ENCODE results near the gene SF3B2.
"Not testable (repeated sequence)": the region's sequence is repeated elsewhere in the genome, so short reads cannot be mapped to it uniquely, and the experiment has no call there.

Gene SF3B2

DNA sequence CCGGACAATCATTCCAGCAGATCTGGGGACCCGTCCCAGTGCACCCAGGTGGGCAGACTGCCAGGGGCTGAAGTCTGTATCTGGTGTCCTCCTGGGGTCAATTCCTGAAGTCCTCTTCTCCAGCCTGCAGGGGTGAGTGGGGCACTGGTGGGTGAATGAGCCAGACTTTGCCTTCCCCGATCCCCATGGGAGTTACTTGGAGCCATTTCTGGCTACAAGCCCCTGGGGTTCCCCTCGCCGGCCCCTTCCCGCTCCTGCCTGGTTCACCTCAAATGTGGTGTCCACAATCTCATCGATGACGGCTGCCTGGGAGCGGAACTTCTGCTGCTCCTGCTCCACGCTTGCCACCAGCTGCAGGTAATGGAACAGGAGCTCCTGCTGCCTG, 35.4 kb upstream of the SF3B2 start:
- DNase-seq, result no peak

DNA sequence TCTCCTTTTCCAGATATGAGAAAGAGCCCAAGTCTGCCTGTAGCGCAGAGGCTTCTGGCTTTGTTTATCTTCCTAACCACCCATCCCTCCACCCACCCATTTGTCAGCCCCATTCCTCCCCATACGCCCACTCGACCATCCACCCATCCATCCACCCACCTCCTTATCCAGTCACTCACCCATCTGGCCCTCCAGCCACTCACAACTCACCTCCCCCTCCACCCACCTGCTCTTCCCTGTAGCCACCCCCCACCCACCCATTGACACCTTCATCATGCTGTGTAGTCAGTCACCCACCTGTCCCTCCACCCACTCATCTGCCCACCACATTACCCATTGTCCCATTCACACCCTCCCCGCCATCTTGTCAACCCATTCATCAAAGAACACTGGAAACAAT, 34.8 kb upstream of the SF3B2 start:
- no peak for DNase-seq

DNA sequence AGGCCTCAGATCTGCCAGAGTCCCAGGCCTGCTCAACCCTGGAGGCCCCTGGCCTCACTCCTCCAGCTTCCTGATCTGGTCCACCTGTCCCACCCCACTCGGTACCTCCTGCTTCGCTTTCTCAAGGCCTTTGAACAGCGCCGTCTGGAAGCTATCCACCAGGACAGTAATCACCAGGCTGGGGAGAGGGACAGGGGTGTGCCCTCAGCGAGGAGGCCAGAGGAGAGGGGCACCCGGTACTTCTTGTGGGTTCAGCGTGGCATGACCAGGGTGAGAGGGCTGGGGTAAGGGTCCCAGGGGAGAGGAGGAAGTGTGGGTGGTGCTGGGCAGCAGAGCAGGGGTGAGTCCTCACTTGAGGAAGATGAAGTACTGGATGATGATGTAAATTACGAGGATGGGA, 32.0 kb upstream of the SF3B2 start:
- no peak for DNase-seq

DNA sequence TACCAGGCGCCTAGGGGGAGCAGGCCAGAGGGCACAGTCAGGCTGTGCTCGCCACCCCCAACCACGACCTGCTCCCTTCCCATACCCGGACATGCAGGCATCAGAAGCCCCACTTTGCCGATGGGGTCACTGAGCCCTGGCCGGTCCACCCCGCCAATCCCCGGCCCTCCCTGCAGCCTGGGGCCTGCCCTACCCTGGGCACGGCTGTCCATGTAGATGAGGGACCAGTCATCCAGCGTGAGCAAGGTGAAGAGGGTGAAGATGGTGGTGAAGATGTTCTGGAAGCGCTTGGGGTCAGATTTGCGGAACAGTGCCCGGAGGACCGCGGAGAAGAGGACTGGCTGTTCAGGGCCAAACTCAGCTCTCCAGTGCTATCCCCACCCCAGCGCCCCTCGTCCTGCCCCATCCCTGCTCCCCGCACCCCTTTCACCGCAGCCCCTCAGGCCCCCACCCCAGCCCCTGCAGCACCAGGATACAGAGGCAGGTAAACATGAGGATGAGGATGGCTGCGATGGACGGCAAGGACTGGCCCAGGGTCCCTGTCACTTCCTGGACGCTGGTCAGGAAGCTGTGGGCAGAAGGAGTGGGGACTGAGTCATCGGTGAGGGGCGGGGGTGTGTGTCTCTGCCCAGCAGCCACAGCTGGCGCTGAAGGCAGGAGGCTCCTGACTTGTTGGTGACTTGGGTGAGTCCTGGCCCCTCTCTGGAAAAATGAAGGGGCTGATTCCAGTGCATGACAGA, 31.4 kb upstream of the SF3B2 start:
- no peak for DNase-seq

DNA sequence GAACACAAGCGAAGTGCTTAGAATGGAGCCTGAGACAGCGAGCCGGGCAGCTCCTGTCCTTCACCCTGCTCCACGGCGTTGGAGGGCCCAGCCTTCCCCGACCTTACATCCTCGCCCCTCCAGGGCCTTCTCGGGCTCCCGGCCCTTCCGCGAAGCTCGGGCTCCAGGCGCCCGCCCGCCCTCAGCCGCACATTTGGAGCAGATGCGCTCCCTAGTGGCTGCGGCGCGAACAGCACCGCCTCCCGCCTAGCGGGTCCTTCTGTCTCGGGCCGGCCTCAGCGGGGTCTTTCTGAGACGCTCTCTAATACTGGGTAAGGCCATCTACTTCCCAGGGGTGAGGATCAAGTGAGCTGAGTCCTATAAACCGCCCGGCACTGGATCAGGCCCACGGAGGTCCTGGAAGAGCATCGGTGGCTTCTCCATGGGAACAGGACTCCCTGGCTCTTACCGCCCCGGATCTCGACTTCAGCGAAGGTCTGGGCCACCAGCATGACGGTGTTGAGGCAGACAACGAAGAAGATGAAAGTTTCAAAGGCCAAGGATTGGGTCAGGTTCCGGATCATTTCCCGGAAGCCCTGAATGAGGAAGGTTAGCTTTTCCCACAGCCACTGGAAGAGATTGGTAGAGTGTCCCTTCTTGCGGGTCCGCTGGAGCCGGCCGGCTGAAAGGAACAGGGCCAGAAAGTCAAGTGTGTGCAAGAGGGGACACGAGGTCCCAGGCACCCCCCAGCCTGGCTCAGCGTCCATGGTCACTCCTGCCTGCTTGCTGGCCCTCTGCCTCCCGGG, 29.6 kb upstream of the SF3B2 start:
- DNase-seq, result peak; percentile 54

DNA sequence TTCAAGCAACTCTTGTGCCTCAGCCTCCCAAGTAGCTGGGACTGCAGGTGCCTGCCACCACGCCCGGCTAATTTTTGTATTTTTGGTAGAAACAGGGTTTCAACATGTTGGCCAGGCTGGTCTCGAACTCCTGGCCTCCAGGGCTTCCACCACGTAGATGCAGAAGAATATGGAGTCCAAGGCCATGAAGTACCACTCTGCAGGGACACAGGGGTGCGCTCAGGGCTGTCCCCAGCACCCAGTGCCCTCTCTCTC, 29.1 kb upstream of the SF3B2 start:
- DNase-seq, result not testable (repeated sequence)

DNA sequence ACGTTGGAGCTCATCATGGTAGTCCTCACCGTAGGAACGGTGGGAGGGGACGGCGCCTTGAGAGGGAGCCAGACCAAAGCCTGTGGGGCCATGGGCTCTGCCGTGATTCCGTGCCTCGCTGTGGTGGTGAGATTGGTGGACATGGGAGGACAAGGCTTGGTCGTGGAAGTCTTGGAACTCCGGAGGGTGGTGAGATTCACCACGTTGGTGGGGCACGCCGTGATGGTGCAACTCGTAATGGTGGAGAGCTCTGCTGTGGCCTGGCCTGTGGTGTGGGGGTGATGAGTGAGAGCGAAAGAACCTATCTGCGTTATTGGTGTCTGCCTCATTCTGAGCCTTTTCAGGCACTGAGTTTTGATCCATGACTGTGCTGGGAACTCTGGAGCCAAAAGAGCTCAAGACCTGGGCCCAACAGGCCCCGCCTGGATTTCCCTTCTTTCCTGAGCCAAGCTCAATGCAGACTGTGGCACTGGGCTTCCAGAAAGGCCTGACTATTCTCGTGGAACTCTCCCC, 26.1 kb upstream of the SF3B2 start, which contains the start of gene CATSPER1:
TSS of gene CATSPER1 (minus strand) at position 463 of the 513 bp plus-strand sequence. CDS start at position 363, 100 bp downstream.
- no peak for DNase-seq

DNA sequence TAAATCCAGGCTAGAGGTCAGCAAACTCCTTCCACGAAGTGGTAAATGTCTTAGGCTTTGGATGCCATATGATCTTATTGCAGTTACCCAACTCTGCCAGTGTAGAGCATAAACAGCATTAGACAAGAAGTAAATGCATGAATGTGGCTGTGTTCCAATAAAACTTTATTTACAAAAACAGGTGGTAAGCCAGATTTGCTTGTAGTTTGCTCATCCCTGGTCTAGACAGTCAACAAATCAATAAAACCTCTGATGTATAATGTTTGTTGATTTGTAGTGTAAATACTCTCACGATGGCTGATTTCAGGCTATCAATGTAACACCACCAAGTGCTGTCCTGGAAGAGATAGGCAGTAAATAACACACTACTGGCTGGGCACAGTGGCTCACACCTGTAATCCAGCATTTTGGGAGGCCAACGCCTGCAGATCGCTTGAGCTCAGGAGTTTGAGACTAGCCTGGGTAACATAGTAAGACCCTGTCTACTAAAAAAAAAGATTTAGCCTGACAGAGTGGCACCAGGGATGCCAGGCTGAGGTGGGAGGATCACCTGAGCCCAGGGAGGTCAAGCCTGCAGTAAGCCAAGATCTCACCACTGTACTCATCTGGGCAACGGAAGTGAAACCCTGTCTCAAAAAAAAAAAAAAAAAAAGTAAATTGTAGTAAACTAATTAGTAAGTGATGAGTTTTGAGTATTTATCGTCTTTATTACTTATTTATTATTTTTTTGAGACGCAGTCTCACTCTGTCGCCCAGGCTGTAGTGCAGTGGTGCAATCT, 19.0 kb upstream of the SF3B2 start:
- DNase-seq, result no peak

DNA sequence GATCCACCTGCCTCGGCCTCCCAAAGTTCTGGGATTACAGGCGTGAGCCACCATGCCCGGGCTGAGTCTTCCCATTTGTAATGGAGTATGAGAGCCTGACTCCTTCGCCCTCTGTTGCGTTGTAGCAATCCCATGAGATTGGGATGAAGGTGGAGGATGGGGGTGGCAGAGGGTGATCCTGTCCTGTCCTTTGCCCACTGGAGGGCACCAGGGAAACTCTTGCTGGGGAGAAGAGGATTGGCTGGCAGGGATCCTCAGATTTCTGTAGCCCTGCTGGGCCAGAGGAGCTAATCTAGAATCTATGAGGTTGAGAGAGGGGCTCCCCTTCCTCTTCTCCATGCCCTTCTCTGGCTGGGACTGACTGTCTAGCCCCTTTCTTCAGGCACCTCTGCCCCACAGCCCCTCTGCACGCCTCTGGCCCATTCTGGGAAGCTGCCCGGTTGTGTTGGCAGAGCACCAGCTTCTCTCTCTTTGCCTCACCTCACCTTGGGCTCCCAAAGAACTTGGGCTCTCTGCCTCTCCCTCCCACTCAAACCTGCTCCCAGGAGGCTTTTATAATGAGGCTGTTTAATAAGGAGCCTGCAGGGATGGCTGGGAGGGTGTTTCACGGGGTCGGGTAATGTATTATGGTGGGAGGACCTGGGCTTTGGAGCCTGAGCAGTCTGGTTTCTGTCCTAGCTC, 16.4 kb upstream of the SF3B2 start:
- no peak for DNase-seq

DNA sequence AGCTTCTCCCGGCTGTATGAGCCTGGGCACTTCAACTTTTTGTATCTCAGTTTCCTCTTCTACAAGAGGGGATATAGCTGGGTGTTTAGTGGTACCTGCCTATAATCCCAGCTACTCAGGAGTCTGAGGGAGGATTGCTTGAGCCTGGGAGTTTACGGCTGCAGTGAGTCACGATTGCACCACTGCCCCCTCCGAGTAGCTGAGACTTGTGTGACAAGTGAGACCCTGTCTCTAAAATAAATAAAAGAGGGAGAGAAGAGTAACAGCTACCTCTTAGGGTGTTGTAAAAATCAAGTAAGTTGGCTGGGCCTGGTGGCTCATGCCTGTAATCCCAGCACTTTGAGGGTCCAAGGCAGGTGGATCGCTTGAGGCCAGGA, 15.8 kb upstream of the SF3B2 start:
- DNase-seq, result no peak

DNA sequence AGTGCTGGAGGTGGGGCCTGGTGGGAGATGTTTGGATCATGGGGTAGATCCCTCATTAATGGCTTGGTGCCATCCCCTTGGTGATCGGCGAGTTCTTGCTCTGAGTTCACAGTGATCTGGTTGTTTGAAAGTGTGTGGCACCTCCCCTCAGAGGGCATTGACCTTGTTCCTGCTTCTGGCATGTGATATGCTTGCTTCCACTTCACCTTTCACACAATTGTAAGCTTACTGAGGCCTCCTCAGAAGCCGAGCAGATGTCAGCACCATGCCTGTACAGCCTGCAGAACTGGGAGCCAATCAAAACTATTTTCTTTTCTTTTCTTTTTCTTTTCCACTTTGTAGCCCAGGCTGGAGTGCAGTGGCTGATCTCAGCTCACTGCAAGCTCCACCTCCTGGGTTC, 14.8 kb upstream of the SF3B2 start:
- no peak for DNase-seq

DNA sequence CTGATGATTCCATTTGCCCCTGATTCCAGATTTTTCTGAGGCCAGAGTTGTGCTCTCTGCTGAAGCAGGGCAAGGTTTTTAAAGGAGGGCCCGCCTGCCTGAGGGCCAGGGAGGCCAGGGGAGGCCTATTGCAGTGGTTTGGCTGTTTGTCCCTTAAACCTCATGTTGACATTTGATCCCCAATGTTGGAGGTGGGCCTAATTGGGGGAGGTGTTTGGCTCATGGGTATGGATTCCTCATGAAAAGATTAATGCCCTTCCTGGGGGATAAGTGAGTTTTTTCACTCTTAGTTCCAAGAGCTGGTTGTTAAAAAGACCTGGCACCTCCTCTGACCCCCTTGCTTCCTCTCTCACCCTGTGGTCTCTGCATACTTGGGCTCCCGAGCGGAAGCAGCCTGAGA, 12.4 kb upstream of the SF3B2 start:
- no peak for DNase-seq

DNA sequence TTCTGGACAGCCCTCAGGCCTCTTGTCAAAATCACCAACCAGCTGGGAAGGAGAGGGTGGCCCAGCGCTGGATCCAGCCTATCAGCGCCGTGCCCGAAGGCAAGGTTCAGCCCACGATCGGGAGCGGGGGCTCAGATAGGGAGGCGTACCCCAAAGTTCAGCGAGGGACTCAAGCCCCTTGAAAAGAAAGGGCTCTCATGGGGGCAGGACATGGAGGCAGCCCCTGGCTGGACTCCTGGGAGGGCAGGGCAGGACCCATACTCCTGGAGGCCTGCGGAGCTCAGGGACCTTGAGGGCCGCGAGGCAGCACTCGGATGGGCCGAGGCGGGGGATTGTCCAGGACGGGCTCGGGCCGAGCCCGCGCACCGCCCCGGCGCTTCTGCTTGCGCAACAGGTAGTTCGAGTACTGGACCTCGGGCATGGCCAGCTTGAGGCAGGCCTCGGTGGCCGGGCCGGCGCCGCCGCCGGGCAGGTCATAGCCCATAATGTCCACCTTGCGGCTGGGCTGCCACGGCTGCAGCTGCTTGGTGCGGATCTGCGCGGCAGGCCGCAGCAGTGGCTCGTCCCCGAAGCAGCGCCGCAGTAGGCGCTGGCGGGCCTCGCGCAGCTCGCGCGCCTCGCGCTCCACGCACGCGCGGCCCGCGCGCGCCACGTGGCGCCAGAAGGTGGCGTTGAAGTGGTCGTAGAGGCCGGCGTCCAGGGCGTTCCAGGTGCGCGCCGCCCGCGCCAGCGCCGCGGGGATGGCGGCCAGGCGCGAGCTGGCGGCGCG, 9.8 kb upstream of the SF3B2 start:
- DNase-seq, result no peak

DNA sequence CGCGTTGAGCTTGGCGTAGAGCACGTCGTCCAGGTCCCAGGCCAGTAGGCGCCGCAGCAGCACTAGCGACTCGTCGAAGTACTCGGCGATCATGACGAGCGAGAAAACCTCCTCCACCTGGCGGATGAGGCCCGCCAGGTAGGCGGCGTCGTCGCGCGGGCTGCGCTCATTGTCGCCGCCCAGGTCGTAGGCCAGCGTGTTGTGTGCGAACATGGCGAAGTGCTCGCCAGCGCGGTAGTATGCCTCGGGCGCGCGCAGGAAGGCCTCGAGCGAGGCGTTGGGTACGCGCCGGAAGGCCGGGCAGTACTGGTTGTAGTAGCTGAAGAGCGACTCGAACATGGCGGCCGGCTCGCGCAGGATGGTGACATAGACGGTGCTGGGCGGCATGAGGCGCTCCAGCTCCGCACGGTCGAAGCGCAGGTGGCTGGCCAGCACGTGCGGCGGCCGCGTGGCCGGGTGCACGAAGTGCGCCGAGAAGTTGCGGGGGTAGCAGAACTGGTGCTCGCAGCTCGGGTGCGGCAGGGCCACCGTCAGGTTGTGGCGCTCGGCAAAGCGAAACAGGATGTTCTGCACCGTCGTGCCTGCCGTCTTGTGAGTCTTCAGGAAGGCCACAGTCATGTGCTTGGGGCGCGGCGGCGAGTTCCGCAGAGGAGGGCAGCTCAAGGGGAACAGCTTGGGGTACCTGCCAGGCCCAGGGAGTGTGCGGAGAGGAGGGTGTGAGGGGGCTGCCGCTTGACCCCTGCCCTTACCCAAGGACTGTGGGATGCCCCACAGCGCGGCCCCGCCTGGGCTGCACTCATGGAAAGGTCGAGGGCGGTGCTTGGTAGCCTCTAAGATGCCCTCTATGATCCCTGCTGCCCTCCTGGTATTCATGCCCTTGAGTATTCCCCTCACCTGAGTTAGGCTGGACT, 8.9 kb upstream of the SF3B2 start:
- no peak for DNase-seq

DNA sequence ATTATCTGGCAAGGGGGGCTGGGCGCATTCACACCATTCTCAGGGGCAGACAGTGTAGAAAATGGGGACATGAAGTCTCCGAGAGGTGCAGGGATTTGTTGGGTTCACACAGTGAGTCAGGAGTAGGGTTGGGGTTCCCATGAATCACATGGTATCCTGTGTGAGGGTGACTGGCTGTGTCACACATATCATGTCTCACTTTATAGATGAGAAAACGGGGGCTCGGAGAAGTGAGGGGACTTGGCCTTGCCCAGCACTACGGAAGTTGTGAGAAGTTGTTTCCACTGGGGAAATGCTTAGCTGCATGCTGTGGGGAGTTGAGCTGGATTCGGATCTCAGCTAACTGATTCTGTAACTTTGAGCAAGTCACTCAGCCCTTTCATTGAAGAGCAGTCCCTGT, 7.4 kb upstream of the SF3B2 start:
- no peak for DNase-seq

DNA sequence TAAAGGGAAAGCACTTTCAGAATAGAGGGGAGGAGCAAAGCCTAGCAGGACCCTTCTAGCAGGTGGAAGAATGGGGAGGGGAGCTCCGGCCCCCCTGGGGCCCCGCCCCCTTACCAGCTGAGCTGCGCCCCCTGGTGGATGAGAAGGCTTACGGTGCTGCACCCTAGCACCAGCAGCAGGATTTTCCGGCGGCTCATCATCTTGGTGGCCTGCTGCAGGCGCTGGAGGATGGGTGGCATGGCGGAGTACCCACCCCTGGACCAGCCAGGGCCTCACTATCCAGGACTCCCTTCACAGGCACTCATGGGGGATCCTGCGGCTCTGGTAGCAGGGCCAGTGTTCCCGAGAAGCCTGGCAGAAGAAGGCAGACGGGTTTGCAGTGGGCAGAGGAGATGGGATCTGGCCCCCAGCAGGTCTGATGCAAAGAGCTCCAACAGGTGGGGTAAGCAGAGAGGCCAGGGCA, 7.0 kb upstream of the SF3B2 start:
- peak; percentile 88 for DNase-seq

DNA sequence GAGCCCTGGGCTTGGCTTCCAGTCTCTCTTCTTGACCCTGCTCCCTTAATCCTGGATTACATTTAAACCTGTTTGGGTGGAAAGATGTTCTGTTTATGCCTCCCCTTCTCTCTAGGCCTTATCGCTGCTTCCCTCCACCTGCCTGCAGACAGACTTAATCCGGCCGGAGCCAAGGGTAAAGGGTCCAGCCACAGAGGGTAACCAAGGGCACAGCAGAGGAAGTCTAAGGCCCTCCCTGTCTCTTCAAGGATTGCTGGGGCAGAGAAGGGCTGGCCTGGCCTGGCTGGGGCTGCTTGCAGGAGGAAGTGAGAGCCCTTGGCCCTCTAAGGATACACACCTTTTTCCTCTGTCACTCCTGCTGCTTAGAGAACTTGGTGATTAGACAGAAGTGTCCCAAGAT, 5.3 kb upstream of the SF3B2 start:
- DNase-seq, result no peak

DNA sequence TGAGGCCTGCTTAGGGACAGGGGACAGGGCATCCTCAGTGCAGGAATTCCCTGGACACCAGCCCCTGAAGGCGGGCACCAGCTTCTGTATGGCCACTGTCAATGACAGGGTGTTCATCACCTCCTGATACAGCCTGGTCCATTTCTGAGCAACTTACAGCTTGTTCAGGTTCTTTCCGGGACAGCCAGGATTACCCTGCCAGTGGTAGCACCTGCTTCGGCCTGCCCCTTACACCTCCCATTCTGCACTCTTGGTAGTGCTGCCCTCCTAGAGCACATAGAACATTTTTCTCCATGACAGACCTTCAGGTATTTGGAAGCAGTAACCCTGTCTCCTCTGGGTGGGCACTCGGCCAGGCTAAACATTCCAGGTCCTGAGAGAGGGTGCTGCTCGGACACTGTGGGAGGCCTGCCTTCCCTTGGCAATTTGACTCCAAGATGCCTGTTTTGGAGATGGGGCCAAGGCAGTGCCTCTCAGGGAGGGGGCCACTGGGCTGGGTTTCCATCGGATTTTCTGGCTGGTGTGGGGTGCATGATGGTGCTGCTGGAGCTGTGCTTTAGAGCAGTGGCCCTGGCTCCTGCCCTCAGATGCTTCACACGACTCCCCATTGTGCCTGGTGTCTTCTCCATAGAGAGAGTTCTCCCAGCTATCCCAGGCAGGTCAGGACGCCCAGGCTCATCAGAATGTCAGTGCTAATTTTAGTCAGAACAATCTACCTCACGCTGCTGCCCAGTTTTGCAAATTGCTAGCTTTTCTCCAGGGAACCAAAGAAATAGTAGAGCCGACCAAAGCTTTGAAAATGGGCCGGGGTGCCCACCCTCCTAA, 4.4 kb upstream of the SF3B2 start:
- no peak for DNase-seq

DNA sequence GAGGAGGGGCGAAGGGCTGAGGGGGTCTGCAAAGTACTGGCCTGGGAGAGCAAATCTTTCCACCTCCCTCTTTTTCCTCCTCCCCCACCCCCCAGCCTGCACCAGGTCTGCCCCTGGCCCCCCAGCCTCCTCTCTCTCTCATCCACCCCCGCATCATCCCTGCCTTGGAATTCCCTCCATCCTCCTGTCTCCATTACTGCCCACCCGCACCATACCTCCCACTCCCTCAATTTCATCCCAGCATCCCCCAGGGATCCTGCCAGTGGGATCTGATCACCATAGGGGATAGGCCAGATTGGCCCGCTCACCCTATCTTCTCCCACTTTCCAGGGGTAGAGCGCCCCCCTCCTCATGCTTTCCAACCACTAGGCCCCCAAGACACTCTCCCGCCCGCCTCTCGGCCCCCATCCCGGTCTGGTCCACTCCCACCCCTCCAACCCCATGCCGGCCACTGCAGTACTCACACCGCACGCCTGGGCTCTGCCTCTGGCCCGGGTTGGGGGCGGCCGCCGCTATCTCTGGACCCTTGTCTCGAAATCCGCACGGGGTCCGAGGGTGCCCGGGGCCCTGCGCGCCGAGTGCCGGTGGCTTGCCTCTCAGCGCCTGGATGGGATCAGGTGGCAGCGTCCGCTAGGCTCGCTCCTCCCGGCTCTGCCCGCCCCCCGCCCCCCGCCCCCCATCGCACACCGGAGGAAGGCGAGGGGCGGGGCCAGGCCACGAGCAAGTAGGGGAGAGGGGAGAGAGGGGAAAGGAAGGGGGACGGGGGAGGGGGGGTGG, 3.4 kb upstream of the SF3B2 start, which contains the start of gene GAL3ST3:
TSS of gene GAL3ST3 (minus strand) at position 615 of the 777 bp plus-strand sequence. CDS start 3,746 bp downstream, outside the sequence.
- DNase-seq, result no peak
